BE2C (cell line): ENCODE measurements around the gene STARD10.

Experiments used
- DNase-seq: peaks from one replicate; pipeline ENCODE4 v3.0.0-alpha.2; 2020
- H3K27me3 ChIP-seq: fragments of 250-450 bp; sonication (Bioruptor Pico); 2 replicates; pipeline ENCODE4 v1.5.1; 2020; ENCODE audit warnings: mild to moderate bottlenecking
- H3K36me3 ChIP-seq: fragments of 250-450 bp; sonication (Bioruptor Pico); 2 replicates; pipeline ENCODE4 v1.5.1; 2020; ENCODE audit warnings: mild to moderate bottlenecking
- H3K4me1 ChIP-seq: fragments of 250-450 bp; sonication (Bioruptor Pico); 2 replicates; pipeline ENCODE4 v1.5.1; 2020
- H3K4me3 ChIP-seq: 2 replicates; pipeline ENCODE4 v1.5.1; 2011; ENCODE audit warnings: low read depth, low read length
- H3K9me3 ChIP-seq: fragments of 250-450 bp; sonication (Bioruptor Pico); 2 replicates; pipeline ENCODE4 v1.5.1; 2020
- TF ChIP-seq, protein P1 (sequence below): IDR thresholded peaks from 2 replicates; pipeline ENCODE4 v1.5.1; 2012; ENCODE audit warnings: mild to moderate bottlenecking, low read depth, low read length

STARD10 gene

DNA sequence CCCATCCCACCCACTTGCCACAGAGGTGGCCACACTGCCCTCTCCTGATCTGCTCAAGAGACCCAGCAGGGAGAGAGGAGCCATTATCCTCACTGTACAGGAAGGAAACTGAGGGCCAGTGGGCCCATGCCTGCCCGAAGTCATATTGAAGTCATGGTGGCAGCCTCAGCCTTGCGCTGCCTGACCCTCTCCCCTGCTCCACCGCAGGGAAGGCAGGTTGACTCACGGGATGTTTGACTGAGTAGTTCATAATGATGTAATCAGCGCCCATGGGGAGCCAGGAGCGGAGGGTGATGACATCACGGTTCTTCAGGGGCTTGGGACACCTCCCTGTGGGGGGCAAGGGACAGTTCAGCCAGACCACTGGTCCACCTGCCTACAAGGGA, 35.5 kb downstream of the STARD10 start:
- Histone ChIP-seq H3K36me3 (no peaks in the 10 kb centered on the region), H3K27me3 (no peaks in the 10 kb centered on the region), H3K9me3 (no peaks in the 10 kb centered on the region), H3K4me1 (peaks cover 6% of the 10 kb centered on the region), H3K4me3 (no peak overlapping the region)
- TF ChIP-seq, protein P1, sequence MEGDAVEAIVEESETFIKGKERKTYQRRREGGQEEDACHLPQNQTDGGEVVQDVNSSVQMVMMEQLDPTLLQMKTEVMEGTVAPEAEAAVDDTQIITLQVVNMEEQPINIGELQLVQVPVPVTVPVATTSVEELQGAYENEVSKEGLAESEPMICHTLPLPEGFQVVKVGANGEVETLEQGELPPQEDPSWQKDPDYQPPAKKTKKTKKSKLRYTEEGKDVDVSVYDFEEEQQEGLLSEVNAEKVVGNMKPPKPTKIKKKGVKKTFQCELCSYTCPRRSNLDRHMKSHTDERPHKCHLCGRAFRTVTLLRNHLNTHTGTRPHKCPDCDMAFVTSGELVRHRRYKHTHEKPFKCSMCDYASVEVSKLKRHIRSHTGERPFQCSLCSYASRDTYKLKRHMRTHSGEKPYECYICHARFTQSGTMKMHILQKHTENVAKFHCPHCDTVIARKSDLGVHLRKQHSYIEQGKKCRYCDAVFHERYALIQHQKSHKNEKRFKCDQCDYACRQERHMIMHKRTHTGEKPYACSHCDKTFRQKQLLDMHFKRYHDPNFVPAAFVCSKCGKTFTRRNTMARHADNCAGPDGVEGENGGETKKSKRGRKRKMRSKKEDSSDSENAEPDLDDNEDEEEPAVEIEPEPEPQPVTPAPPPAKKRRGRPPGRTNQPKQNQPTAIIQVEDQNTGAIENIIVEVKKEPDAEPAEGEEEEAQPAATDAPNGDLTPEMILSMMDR, result no peak
- no peak for DNase-seq

DNA sequence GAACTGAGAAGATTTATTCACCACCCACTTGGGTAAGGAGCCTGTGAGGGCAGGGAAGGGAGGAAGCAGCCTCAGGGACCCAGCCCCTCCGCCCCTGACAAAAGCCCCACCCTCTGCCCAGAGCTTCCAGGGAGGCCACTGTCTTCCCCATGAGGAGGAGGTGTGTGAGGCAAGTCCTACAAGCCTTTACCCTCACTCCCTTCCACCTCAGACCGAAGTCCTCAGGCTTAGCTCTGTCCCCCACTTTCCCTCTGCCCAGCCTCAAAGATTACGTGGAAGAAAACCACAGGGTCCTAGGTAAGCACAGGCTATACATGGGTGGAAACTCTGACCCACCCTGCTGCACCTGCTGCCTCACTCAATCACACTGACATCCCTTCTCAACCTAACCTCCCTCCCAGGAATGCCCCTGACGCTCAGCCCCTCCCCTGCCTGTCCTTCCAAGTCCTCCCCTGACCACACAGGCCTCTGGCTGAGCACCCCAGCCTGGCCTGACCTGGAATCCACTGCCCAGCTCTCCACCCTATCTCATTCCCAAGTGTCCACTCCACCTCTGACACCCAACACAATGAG, 38.0 kb downstream of the STARD10 start:
- no peaks in the 10 kb centered on the region for H3K9me3 ChIP-seq
- TF ChIP-seq, protein P1, result no peak
- no peaks in the 10 kb centered on the region for H3K36me3 ChIP-seq
- peaks cover 9% of the 10 kb centered on the region for H3K4me1 ChIP-seq
- no peak overlapping the region for H3K4me3 ChIP-seq
- no peaks in the 10 kb centered on the region for H3K27me3 ChIP-seq
- no peak for DNase-seq

DNA sequence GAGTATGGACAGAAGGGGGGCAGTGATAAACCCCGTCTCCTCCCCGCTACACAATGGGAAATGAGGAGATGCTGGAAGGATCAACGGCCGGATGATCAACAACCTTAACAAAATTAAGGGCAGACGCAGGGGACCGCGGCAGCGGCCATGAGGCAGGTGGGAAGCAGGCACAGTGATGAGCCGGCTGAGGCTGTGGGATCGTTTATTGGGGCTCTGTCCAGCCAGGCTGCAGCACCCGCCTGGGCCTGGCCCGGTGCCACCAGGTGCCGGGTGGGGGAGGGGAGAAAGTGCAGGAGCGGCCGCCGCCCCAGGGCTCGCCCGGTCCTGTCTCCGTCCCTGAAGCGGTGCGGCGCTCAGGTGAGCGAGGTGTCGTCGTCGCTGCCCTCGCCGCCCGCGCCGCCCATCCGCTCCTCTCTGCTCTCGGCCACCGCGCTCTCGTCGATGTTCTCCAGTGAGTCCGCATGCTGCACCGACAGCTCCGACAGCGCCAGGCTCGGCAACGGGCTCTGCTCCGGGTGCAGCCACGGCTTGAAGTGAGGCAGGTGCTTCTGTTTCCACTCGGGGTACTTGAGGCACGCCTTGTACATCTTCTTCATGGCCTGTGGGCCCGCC, 39.2 kb downstream of the STARD10 start:
- no peaks in the 10 kb centered on the region for H3K27me3 ChIP-seq
- H3K9me3 ChIP-seq, result no peaks in the 10 kb centered on the region
- H3K36me3 ChIP-seq, result no peaks in the 10 kb centered on the region
- TF ChIP-seq, protein P1, result no peak
- H3K4me1 ChIP-seq, result peaks cover 9% of the 10 kb centered on the region
- H3K4me3 ChIP-seq, result no peak overlapping the region
- DNase-seq, result no peak

DNA sequence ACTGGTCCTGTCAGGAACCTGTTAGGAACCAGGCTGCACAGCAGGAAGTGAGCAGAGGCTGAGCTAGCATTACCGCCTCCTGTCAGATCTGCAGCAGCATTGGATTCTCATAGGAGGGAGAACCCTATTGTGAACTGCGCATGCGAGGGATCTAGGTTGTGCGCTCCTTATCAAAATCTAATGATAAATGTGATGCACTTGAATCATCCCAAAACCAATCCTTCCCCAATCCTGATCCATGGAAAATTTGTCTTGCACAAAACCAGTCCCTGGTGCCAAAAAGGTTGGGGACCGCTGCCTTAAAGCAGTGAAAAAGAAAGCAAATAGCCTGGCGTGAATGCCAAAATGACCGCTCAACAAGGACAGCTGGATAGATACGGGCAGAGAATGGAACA, 39.7 kb downstream of the STARD10 start:
- peaks cover 9% of the 10 kb centered on the region for H3K4me1 ChIP-seq
- no peaks in the 10 kb centered on the region for H3K9me3 ChIP-seq
- no peak for DNase-seq
- H3K4me3 ChIP-seq, result no peak overlapping the region
- TF ChIP-seq, protein P1, result no peak
- no peaks in the 10 kb centered on the region for H3K36me3 ChIP-seq
- no peaks in the 10 kb centered on the region for H3K27me3 ChIP-seq

DNA sequence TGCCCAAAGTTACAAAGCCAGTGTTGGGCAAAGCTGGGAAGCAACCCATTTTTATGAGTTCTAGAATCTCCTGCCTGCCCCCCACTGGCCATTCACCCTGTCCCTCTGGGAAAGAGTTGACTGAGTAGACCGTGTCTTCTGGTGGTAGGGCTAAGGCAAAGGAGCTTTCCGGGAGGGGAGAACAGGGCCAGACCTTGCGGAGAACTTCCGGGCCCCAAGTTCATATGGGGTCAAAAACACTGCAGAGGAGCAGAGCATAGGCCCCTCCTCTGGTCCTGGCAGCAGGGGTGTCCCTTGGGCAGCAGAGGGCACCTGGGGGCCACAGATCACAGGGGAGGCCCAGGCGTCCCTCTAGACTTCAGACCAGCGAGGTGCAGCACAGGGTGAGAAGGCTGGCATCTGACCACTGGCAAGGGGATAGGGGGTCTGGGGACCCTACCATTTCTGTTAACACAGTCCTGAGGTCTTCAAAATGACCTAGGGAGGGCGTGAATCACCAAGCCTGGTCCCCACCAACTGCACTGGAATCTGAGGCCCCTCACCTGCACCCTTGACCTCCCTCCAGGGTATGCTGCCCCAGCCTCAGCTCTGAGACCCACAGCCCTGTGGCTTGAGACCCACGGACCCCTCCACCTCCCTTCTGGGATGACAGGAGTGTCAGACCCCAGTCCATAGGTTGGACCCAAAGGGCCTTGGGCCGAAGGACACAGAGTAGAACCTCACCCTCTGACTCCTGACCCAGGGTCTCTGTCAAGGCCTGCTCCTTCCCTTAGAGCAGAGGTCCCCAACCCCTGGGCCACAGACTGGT, 40.3 kb downstream of the STARD10 start:
- TF ChIP-seq, protein P1, result no peak
- Histone ChIP-seq H3K4me1 (peaks cover 5% of the 10 kb centered on the region), H3K27me3 (no peaks in the 10 kb centered on the region), H3K9me3 (no peaks in the 10 kb centered on the region), H3K36me3 (no peaks in the 10 kb centered on the region), H3K4me3 (no peak overlapping the region)
- no peak for DNase-seq
